ES-I3 (cell line): Measurements from ENCODE around the gene PA2G4.

ENCODE experiments used
- H3K36me3 ChIP-seq: 2 replicates; pipeline ENCODE4 v1.6.1; 2013; ENCODE audit warnings: mild to moderate bottlenecking, low read length, control low read depth, moderate library complexity; ENCODE audit not compliant: insufficient read depth
- H3K4me1 ChIP-seq: 2 replicates; pipeline ENCODE4 v1.6.1; 2013; ENCODE audit warnings: mild to moderate bottlenecking, control low read depth, low read length; ENCODE audit not compliant: insufficient read depth
- H3K9ac ChIP-seq: 2 replicates; pipeline ENCODE4 v1.6.1; 2013; ENCODE audit warnings: low read depth, mild to moderate bottlenecking, low read length, moderate library complexity
- H3K9me3 ChIP-seq: 2 replicates; pipeline ENCODE4 v1.6.1; 2013; ENCODE audit warnings: mild to moderate bottlenecking, low read length, moderate library complexity; ENCODE audit not compliant: control insufficient read depth, insufficient read depth

PA2G4 gene

GRCh38 chr12:56082967-56083366 is 21.4 kb upstream of the PA2G4 start:
- no peaks in the 10 kb centered on the region for H3K9me3 ChIP-seq
- no peaks in the 10 kb centered on the region; the same call in 1 of the 2 replicates for H3K36me3 ChIP-seq
- H3K9ac ChIP-seq = no peak overlapping the region
- peaks cover 32% of the 10 kb centered on the region for H3K4me1 ChIP-seq

DNA sequence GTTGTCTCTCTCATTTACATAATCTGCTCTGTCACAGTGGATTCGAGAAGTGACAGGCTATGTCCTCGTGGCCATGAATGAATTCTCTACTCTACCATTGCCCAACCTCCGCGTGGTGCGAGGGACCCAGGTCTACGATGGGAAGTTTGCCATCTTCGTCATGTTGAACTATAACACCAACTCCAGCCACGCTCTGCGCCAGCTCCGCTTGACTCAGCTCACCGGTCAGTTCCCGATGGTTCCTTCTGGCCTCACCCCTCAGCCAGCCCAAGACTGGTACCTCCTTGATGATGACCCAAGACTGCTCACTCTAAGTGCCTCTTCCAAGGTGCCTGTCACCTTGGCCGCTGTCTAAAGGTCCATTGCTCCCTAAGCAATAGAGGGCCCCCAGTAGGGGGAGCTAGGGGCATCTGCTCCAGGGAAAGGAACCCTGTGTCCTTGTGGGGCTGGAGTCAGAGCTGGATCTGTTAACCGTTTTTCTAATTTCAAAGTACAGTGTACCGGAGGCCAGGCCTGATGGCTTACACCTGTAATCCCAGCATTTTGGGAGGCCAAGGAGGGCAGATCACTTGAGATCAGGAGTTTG is 19.3 kb upstream of the PA2G4 start:
- H3K4me1 ChIP-seq = peaks cover 29% of the 10 kb centered on the region
- no peak overlapping the region for H3K9ac ChIP-seq
- no peaks in the 10 kb centered on the region for H3K9me3 ChIP-seq
- H3K36me3 ChIP-seq = no peaks in the 10 kb centered on the region; the same call in 1 of the 2 replicates

GRCh38 chr12:56086096-56086495 is 18.3 kb upstream of the PA2G4 start:
- H3K9ac ChIP-seq = no peak overlapping the region
- H3K36me3 ChIP-seq = no peaks in the 10 kb centered on the region; the same call in 1 of the 2 replicates
- peaks cover 28% of the 10 kb centered on the region for H3K4me1 ChIP-seq
- no peaks in the 10 kb centered on the region for H3K9me3 ChIP-seq

DNA sequence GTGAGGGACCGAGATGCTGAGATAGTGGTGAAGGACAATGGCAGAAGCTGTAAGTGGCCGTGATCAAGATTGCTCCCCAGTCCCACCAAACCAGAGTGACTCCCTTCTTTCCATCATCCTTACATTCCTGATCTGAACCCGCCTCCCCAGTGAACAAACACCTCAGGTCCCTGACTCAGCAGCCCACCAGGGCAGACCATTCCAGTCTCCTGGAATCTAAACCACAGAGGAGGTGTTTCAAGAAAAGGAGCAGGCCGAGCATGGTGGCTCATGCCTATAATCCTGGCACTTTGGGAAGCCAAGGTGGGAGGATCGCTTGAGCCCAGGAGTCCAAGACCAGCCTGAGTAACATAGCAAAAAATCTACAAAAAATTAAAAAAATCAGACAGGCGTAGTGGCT is 17.8 kb upstream of the PA2G4 start:
- H3K36me3 ChIP-seq = no peaks in the 10 kb centered on the region; the same call in 1 of the 2 replicates
- no peak overlapping the region for H3K9ac ChIP-seq
- peaks cover 22% of the 10 kb centered on the region for H3K4me1 ChIP-seq
- no peaks in the 10 kb centered on the region for H3K9me3 ChIP-seq

- Histone ChIP-seq H3K9ac (no peak overlapping the region), H3K9me3 (no peaks in the 10 kb centered on the region), H3K4me1 (peaks cover 16% of the 10 kb centered on the region), H3K36me3 (no peaks in the 10 kb centered on the region; the same call in 1 of the 2 replicates)
These were observed 17.1 kb upstream of the PA2G4 start for GRCh38 chr12:56087220-56087619.

DNA sequence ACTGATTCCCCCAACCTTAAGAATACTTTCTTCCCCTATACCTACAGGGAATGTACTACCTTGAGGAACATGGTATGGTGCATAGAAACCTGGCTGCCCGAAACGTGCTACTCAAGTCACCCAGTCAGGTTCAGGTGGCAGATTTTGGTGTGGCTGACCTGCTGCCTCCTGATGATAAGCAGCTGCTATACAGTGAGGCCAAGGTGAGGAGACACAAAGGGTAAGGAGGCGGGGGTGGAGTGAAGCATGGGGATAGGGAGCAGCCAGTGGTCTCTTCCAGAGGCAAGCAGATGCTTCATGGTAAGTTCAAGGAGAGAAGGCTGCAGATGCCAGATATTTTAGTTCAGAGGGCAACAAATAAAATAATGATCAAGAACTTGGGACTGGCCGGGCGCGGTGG is 6.6 kb upstream of the PA2G4 start:
- peaks cover 15% of the 10 kb centered on the region; the same call in 1 of the 2 replicates for H3K36me3 ChIP-seq
- H3K4me1 ChIP-seq = no peaks in the 10 kb centered on the region
- H3K9ac ChIP-seq = no peak overlapping the region
- no peaks in the 10 kb centered on the region for H3K9me3 ChIP-seq

DNA sequence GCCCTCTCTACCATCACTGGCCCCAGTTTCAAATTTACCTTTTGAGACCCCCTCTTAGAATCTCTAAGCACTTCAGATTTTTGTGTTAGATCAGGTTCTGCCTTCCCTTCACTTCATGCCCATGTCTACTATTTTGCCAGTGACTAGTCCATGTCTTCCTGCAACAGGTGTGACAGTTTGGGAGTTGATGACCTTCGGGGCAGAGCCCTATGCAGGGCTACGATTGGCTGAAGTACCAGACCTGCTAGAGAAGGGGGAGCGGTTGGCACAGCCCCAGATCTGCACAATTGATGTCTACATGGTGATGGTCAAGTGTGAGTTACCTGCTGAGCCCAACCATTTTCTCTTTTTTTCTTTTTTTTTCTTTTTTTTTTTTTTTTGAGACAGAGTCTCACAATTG is 5.8 kb upstream of the PA2G4 start:
- Histone ChIP-seq H3K9me3 (no peaks in the 10 kb centered on the region), H3K36me3 (peaks cover 13% of the 10 kb centered on the region; the same call in 1 of the 2 replicates), H3K9ac (no peak overlapping the region), H3K4me1 (0 out of 2 replicates have a peak, but pooled peaks cover 3% of the 10 kb centered on the region)

DNA sequence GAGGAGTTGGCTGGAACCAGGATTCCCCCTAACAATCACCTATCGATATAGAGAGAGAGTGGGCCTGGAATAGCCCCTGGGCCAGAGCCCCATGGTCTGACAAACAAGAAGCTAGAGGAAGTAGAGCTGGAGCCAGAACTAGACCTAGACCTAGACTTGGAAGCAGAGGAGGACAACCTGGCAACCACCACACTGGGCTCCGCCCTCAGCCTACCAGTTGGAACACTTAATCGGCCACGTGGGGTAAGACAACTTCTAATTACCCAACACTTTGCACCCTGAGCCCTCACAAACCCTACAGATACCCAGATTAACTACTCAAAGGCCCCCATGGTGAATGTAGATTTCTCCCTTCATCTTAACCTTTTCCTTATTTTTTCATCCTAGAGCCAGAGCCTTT is 4.6 kb upstream of the PA2G4 start:
- Histone ChIP-seq H3K9me3 (no peaks in the 10 kb centered on the region), H3K9ac (no peak overlapping the region), H3K4me1 (0 out of 2 replicates have a peak, but pooled peaks cover 3% of the 10 kb centered on the region), H3K36me3 (peaks cover 5% of the 10 kb centered on the region; the same call in 1 of the 2 replicates)

- peaks cover 10% of the 10 kb centered on the region for H3K4me1 ChIP-seq
- H3K9me3 ChIP-seq = no peaks in the 10 kb centered on the region
- peaks cover 2% of the 10 kb centered on the region; the same call in 1 of the 2 replicates for H3K36me3 ChIP-seq
- no peak overlapping the region for H3K9ac ChIP-seq
These were observed 3.3 kb upstream of the PA2G4 start for GRCh38 chr12:56101045-56101444.

- peaks cover 14% of the 10 kb centered on the region for H3K4me1 ChIP-seq
- no peak overlapping the region for H3K9ac ChIP-seq
- H3K9me3 ChIP-seq = no peaks in the 10 kb centered on the region
- peaks cover 14% of the 10 kb centered on the region for H3K36me3 ChIP-seq
These were observed 1.7 kb upstream of the PA2G4 start for GRCh38 chr12:56102683-56103065.

- Histone ChIP-seq H3K4me1 (peaks cover 14% of the 10 kb centered on the region), H3K9me3 (no peaks in the 10 kb centered on the region), H3K9ac (peak overlapping the region; percentile 72), H3K36me3 (peaks cover 19% of the 10 kb centered on the region)
These were observed 1.2 kb upstream of the PA2G4 start for GRCh38 chr12:56103066-56103711.

DNA sequence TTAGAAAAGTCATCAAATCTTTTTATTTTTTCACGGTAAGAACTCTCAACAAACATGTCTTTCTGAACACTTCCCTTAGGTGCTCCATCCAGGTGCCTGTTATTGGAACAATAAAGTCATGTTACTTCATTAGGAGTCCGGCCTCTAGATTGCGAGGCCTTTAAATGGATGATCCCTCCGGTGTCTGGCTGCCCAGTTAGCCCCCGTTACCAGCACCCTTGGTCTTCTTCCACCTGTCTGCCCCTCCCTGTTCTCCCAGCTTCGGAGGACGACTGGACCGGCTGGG is 593 bp upstream of the PA2G4 start:
- H3K4me1 ChIP-seq = peaks cover 14% of the 10 kb centered on the region
- peaks cover 22% of the 10 kb centered on the region for H3K36me3 ChIP-seq
- peak overlapping the region; percentile 72 for H3K9ac ChIP-seq
- no peaks in the 10 kb centered on the region for H3K9me3 ChIP-seq

DNA sequence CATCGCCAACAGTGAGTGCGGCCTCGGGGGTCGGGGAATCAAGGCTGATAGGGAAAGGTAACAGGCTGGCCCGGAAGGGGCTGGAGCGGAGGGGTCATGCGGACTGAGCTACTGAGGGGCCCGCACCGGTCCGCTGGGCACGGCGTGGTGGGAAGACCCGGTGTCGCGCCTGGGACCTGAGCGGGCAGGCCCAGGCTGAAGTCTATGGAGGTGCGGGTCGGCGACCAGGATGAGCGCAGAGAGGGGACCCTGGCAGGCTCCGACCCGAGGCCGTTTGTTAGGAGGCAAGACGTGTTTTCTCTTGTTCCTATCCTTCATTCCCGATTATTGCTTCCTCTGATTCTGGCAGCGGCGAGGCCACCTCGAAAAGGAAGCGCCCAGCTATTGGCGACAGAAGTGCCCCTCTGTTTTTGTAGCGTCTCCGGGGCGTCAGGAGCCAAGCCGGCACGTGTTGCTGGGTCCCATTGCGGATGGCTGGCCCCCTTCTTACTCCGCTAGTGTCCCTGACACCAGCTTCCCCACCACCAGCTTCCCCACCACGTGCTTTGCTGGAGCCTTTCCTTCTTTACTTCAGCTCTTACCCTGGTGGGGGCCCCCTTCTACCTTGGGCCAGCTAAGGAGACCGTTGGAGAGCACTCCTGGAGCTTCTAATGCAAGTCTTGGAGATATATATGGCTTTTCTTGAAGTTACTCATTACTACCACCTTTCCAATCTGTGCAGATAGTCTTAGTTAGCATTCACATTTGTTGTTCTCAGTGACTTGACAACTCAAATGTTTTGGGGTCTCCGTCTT is 653 bp downstream of the PA2G4 start:
- peaks cover 14% of the 10 kb centered on the region for H3K4me1 ChIP-seq
- H3K9me3 ChIP-seq = no peaks in the 10 kb centered on the region
- H3K36me3 ChIP-seq = peaks cover 28% of the 10 kb centered on the region
- peak overlapping the region; percentile 72 for H3K9ac ChIP-seq

DNA sequence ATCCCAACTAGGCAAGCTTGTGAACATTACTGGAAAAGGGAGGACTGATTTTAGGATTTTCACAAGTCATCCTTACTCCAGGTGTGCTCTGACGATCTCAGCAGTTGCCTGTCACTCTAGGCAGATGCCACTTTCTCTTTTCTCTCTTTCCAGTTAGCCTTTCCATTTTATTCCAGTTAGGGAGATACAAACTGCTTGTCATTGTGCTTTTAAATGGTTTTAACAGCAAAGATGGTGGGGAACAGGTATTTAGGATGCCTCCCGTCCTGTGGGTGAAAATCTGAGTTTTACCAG is 1.2 kb downstream of the PA2G4 start:
- H3K36me3 ChIP-seq = peaks cover 33% of the 10 kb centered on the region

GRCh38 chr12:56107242-56107641 is 2.9 kb downstream of the PA2G4 start:
- Histone ChIP-seq H3K4me1 (peaks cover 14% of the 10 kb centered on the region), H3K9me3 (no peaks in the 10 kb centered on the region), H3K36me3 (peaks cover 39% of the 10 kb centered on the region), H3K9ac (no peak overlapping the region)

More for the DNA sequence above, 1.2 kb downstream of the PA2G4 start:
- Histone ChIP-seq H3K9me3 (no peaks in the 10 kb centered on the region), H3K4me1 (peaks cover 14% of the 10 kb centered on the region), H3K9ac (peak overlapping the region; percentile 72)
